DOHH2 (cell line): ENCODE data around the gene CCDC69.
A peak's percentile ranks its signal among the peaks of the same experiment; 100 is the strongest.
"Not testable (repeated sequence)": the region's sequence is repeated elsewhere in the genome, so short reads cannot be mapped to it uniquely, and the experiment has no call there.

Experiments
- H3F3A ChIP-seq: fragments of 200-600 bp; sonication (generic), shearing (Covaris generic); 2 replicates; pipeline ENCODE4 v1.6.0; 2016; ENCODE audit warnings: antibody characterized with exemption, mild to moderate bottlenecking; ENCODE audit not compliant: control insufficient read depth, insufficient read depth
- H3K27ac ChIP-seq: fragments of 200-600 bp; sonication (generic); 2 replicates; pipeline ENCODE4 v1.5.1; 2014; ENCODE audit warnings: low read depth, mild to moderate bottlenecking, low read length, moderate library complexity
- H3K27me3 ChIP-seq: fragments of 200-600 bp; sonication (generic); 2 replicates; pipeline ENCODE4 v1.6.1; 2014; ENCODE audit warnings: mild to moderate bottlenecking, low read length, mixed read lengths; ENCODE audit not compliant: control insufficient read depth
- H3K36me3 ChIP-seq: fragments of 200-600 bp; sonication (generic); 2 replicates; pipeline ENCODE4 v1.6.1; 2014; ENCODE audit warnings: mild to moderate bottlenecking, low read length, moderate library complexity, mixed read lengths; ENCODE audit not compliant: control insufficient read depth
- H3K4me1 ChIP-seq: fragments of 200-600 bp; sonication (generic); 2 replicates; pipeline ENCODE4 v1.6.1; 2014; ENCODE audit warnings: mild to moderate bottlenecking, low read length, mixed read lengths; ENCODE audit not compliant: control insufficient read depth
- H3K4me2 ChIP-seq: fragments of 200-600 bp; sonication (generic); 2 replicates; pipeline ENCODE4 v1.6.0; 2014; ENCODE audit warnings: mild to moderate bottlenecking, low read length, moderate library complexity
- H3K4me3 ChIP-seq: fragments of 200-600 bp; sonication (generic); 2 replicates; pipeline ENCODE4 v1.5.1; 2014; ENCODE audit warnings: mild to moderate bottlenecking, low read length, mixed read lengths
- H3K79me2 ChIP-seq: fragments of 200-600 bp; sonication (generic); 2 replicates; pipeline ENCODE4 v1.6.1; 2014; ENCODE audit warnings: mild to moderate bottlenecking, low read length, mixed read lengths; ENCODE audit not compliant: control insufficient read depth
- H3K9me2 ChIP-seq: fragments of 200-600 bp; sonication (generic); replicated peaks from 2 replicates; pipeline ENCODE4 v1.6.1; 2014; ENCODE audit warnings: mild to moderate bottlenecking, low read length, mixed read lengths; ENCODE audit not compliant: control insufficient read depth
- H3K9me3 ChIP-seq: fragments of 200-600 bp; sonication (generic); 2 replicates; pipeline ENCODE4 v1.6.1; 2014; ENCODE audit warnings: antibody characterized with exemption, low read length, mixed read lengths; ENCODE audit not compliant: control insufficient read depth, insufficient read depth
- H4K20me1 ChIP-seq: fragments of 200-600 bp; sonication (generic); 2 replicates; pipeline ENCODE4 v1.6.0; 2014; ENCODE audit warnings: low read depth, mild to moderate bottlenecking, antibody characterized with exemption, low read length, moderate library complexity; ENCODE audit not compliant: control insufficient read depth, insufficient read depth
- CTCF ChIP-seq: fragments of 200-600 bp; sonication (generic); IDR thresholded peaks from one replicate; pipeline ENCODE4 v1.5.1; 2014; ENCODE audit warnings: antibody characterized with exemption, mild to moderate bottlenecking, low read depth, low read length; ENCODE audit not compliant: poor library complexity, severe bottlenecking
- EZH2phosphoT487 ChIP-seq: fragments of 200-600 bp; sonication (generic); IDR thresholded peaks from 2 replicates; pipeline ENCODE4 v1.6.1; 2017; ENCODE audit warnings: borderline replicate concordance, mild to moderate bottlenecking, antibody characterized with exemption, low read length, moderate library complexity, mixed read lengths

CCDC69 gene

GRCh38 chr5:151257731-151258181 is 33.9 kb upstream of the CCDC69 start:
- Histone ChIP-seq H4K20me1 (no peaks in the 10 kb centered on the region), H3K27me3 (no peaks in the 10 kb centered on the region), H3K36me3 (peaks cover 48% of the 10 kb centered on the region), H3K4me1 (peaks cover 52% of the 10 kb centered on the region), H3K79me2 (peaks cover 67% of the 10 kb centered on the region), H3K9me2 (no peaks in the 10 kb centered on the region), H3K27ac (peak overlapping the region; percentile 77), H3K4me2 (peak overlapping the region; percentile 93), H3K9me3 (no peaks in the 10 kb centered on the region), H3K4me3 (peak overlapping the region; percentile 45), H3F3A (0 out of 2 replicates have a peak, but pooled peaks cover 8% of the 10 kb centered on the region)
- TF ChIP-seq CTCF: no peak
- TF ChIP-seq EZH2phosphoT487: no peak

DNA sequence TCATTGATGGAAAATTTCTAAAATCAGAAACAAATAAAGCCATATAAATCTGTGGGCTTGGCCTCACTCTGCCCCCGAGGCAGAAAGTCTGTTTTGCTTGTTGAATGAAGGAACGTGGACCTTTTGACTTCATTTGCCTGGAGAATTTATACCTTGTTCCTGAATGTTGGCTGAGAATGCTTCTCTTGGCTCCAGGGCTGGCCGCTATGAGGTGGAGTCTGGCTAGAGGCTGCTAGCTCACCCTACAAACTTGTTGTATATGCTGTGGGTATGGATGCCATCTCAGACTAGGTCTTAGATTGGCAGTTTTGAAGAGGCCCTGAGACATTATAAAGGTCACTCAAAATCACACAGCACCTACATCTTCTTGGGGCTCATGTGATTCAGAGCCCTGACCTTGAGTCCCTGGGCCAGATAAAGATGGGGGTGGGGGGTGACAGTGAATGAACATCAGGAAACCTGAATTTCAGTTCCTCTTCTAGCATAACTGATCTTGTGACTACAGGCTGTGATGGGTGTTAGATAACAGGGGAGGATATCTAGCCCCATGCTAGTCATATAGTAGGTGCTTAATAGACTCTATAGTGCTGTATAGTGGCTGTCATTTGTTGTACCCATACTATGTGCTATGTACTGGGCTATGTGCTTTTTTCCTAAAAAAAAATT is 31.9 kb upstream of the CCDC69 start:
- no peaks in the 10 kb centered on the region for H3K27me3 ChIP-seq
- TF ChIP-seq CTCF (no peak), EZH2phosphoT487 (no peak)
- peak overlapping the region; percentile 93 for H3K4me2 ChIP-seq
- H4K20me1 ChIP-seq: no peaks in the 10 kb centered on the region
- H3K36me3 ChIP-seq: peaks cover 35% of the 10 kb centered on the region
- H3K4me3 ChIP-seq: peak overlapping the region; percentile 94
- no peaks in the 10 kb centered on the region for H3K9me3 ChIP-seq
- peaks cover 67% of the 10 kb centered on the region for H3K4me1 ChIP-seq
- H3K9me2 ChIP-seq: no peaks in the 10 kb centered on the region
- H3K27ac ChIP-seq: peak overlapping the region; percentile 77
- H3F3A ChIP-seq: 0 out of 2 replicates have a peak, but pooled peaks cover 7% of the 10 kb centered on the region
- H3K79me2 ChIP-seq: peaks cover 67% of the 10 kb centered on the region

- H3K4me1 ChIP-seq: peaks cover 68% of the 10 kb centered on the region
- H3K27ac ChIP-seq: peak overlapping the region; percentile 77
- not testable (repeated sequence) for H3K9me3 ChIP-seq, H4K20me1 ChIP-seq, H3K27me3 ChIP-seq, H3F3A ChIP-seq, H3K9me2 ChIP-seq
- peaks cover 67% of the 10 kb centered on the region for H3K79me2 ChIP-seq
- H3K36me3 ChIP-seq: peaks cover 34% of the 10 kb centered on the region
- H3K4me3 ChIP-seq: peak overlapping the region; percentile 94
- peak overlapping the region; percentile 93 for H3K4me2 ChIP-seq
Observed at GRCh38 chr5:151254990-151255389, 31.1 kb upstream of the CCDC69 start.

- H3K27ac ChIP-seq: peak overlapping the region; percentile 77
- H3K4me1 ChIP-seq: peaks cover 68% of the 10 kb centered on the region
Observed at GRCh38 chr5:151254556-151254955, 30.7 kb upstream of the CCDC69 start.

More at GRCh38 chr5:151254556-151254955, 30.7 kb upstream of the CCDC69 start:
- Histone ChIP-seq H3K4me3 (peak overlapping the region; percentile 94), H3K9me2 (no peaks in the 10 kb centered on the region), H3F3A (0 out of 2 replicates have a peak, but pooled peaks cover 7% of the 10 kb centered on the region), H4K20me1 (no peaks in the 10 kb centered on the region), H3K9me3 (no peaks in the 10 kb centered on the region), H3K4me2 (peak overlapping the region; percentile 93), H3K79me2 (peaks cover 65% of the 10 kb centered on the region), H3K27me3 (no peaks in the 10 kb centered on the region), H3K36me3 (peaks cover 29% of the 10 kb centered on the region)
- TF ChIP-seq EZH2phosphoT487 (no peak), CTCF (no peak)
